ENCODE results near the gene CC2D2B.
"Not testable (repeated sequence)": the region's sequence is repeated elsewhere in the genome, so short reads cannot be mapped to it uniquely, and the experiment has no call there.

DNA sequence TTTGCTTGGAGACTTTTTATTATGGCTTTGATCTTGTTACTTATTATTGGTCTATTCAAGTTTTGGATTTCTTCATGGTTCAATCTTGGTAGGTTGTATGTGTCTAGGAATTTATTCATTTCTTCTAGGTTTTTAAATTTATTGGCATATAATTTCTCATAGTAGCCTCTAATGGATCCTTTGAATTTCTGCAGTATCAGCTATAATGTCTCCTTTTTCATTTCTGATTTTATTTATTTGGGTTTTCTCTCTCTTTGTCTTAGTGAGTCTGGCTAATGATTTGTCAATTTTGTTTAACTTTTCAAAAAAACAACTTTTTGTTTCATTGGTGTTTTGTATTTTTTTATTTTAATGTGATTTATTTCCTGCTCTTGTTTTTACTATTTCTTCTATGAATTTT is 8.3 kb downstream of the CC2D2B start:
- TF ChIP-seq, protein P1, sequence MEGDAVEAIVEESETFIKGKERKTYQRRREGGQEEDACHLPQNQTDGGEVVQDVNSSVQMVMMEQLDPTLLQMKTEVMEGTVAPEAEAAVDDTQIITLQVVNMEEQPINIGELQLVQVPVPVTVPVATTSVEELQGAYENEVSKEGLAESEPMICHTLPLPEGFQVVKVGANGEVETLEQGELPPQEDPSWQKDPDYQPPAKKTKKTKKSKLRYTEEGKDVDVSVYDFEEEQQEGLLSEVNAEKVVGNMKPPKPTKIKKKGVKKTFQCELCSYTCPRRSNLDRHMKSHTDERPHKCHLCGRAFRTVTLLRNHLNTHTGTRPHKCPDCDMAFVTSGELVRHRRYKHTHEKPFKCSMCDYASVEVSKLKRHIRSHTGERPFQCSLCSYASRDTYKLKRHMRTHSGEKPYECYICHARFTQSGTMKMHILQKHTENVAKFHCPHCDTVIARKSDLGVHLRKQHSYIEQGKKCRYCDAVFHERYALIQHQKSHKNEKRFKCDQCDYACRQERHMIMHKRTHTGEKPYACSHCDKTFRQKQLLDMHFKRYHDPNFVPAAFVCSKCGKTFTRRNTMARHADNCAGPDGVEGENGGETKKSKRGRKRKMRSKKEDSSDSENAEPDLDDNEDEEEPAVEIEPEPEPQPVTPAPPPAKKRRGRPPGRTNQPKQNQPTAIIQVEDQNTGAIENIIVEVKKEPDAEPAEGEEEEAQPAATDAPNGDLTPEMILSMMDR (IDR thresholded peaks at IDR 0.05; ENCODE audit: low read depth, low read length, poor library complexity, severe bottlenecking): not testable (repeated sequence)
- not testable (repeated sequence) for TF ChIP-seq EZH2phosphoT487 (IDR thresholded peaks at IDR 0.05; ENCODE audit: borderline replicate concordance, low read length)

Data from DOHH2 (cell line).